Subcutaneous adipose tissue (tissue), 4 donors: ENCODE results near the gene AOC2. TPM values are rescaled to one million over a fixed set of nuclear protein-coding genes. Genes with fewer than 3 reads are reported as not detected.

Experiments
- total RNA-seq, 4 donors: library from RNA; depleted of rRNA; stranded (reverse); fragments of >200 nt; gene quantifications; one replicate each; pipeline ENCODE4 v1.1.0, GENCODE V29; 2016
- TF ChIP-seq, protein P1 (sequence below): fragments of 450-650 bp; IDR thresholded peaks from one replicate; pipeline ENCODE4 v1.5.1; 2016; ENCODE audit warnings: low read depth, mild to moderate bottlenecking, control low read depth, antibody characterized with exemption, moderate library complexity

The AOC2 gene, protein sequence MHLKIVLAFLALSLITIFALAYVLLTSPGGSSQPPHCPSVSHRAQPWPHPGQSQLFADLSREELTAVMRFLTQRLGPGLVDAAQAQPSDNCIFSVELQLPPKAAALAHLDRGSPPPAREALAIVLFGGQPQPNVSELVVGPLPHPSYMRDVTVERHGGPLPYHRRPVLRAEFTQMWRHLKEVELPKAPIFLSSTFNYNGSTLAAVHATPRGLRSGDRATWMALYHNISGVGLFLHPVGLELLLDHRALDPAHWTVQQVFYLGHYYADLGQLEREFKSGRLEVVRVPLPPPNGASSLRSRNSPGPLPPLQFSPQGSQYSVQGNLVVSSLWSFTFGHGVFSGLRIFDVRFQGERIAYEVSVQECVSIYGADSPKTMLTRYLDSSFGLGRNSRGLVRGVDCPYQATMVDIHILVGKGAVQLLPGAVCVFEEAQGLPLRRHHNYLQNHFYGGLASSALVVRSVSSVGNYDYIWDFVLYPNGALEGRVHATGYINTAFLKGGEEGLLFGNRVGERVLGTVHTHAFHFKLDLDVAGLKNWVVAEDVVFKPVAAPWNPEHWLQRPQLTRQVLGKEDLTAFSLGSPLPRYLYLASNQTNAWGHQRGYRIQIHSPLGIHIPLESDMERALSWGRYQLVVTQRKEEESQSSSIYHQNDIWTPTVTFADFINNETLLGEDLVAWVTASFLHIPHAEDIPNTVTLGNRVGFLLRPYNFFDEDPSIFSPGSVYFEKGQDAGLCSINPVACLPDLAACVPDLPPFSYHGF
- total RNA-seq = 10 to 100 TPM in 1 of 4 donors, 1 to 10 TPM in 3; 4.1 to 15.0 (median 9.4) TPM

DNA sequence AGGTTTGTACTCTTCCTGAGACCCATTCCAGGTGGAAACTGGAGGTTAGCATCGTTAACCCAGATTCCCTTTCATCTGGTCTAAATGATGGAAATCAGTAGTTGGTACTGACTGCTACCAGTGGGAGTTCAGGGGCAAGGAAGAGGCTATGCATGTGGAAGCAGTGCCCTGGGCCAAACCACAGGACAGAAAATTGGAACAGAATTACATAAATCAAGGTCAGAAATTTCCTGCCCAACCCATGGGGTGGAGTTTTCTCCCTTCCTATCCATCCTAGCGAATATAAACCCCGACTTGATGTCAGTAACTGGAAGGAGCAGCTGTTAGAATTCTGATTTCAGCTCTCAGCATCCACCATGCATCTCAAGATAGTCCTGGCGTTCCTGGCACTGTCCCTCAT is at the start of gene AOC2:
Gene AOC2, plus strand, starts transcription at position 310 of the 400 bp plus-strand sequence. Its CDS starts 47 bp downstream, at position 357.
- TF ChIP-seq, protein P1, sequence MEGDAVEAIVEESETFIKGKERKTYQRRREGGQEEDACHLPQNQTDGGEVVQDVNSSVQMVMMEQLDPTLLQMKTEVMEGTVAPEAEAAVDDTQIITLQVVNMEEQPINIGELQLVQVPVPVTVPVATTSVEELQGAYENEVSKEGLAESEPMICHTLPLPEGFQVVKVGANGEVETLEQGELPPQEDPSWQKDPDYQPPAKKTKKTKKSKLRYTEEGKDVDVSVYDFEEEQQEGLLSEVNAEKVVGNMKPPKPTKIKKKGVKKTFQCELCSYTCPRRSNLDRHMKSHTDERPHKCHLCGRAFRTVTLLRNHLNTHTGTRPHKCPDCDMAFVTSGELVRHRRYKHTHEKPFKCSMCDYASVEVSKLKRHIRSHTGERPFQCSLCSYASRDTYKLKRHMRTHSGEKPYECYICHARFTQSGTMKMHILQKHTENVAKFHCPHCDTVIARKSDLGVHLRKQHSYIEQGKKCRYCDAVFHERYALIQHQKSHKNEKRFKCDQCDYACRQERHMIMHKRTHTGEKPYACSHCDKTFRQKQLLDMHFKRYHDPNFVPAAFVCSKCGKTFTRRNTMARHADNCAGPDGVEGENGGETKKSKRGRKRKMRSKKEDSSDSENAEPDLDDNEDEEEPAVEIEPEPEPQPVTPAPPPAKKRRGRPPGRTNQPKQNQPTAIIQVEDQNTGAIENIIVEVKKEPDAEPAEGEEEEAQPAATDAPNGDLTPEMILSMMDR = no peak

DNA sequence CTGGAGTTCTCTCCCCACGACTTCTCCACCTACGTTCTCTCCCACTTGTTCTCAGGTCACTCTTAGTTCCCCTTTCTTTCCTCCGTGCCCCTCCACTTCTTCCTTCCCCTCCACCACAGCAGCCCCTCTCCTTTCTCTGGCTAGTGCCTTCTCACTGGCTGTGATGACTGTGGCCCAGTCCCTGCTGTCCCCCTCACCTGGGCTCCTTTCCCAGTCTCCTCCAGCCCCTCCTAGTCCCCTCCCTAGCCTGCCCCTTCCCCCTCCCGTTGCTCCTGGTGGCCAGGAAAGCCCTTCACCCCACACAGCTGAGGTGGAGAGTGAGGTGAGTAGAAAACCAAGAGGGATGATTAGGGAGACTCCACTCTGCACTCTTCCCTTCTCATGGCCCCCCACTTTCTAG is 49.3 kb upstream of the AOC2 start:
- TF ChIP-seq, protein P1 = no peak

DNA sequence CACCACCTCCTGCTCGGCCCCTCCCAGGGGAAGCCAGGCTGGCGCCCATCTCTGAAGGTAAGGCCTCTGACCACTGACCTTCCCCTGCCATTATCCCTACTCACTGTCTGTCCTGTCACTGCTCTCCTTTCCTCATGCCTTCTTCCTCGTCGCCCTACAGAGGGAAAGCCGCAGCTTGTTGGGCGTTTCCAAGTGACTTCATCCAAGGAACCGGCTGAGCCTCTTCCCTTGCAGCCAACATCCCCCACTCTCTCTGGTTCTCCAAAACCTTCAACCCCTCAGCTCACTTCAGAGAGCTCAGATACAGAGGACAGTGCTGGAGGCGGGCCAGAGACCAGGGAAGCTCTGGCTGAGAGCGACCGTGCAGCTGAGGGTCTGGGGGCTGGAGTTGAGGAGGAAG is 48.9 kb upstream of the AOC2 start:
- TF ChIP-seq, protein P1 = no peak

DNA sequence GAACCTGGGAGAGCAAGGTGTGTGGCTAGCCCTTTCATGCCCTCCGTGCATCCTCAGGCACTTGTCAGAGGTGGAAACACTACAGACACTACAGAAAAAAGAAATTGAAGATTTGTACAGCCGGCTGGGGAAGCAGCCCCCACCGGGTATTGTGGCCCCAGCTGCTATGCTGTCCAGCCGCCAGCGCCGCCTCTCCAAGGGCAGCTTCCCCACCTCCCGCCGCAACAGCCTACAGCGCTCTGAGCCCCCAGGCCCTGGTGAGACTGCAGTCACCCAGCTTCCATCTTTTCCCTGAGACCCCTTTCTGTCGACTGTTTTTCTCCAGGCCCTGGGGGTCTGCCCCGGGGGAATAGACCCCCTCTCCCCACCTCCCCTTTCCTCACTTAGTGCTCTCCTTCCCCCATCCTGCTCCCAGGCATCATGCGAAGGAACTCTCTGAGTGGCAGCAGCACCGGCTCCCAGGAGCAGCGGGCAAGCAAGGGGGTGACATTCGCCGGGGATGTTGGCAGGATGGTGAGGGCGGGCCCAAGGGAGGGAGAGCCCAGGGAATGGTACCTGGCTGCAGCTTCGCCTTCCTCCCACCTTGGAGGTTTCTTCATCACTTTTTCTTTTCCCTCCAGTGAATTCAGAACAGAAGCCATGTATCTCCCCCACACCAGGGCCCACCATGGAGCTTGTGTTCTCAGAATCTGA is 48.2 kb upstream of the AOC2 start:
- TF ChIP-seq, protein P1 = no peak

DNA sequence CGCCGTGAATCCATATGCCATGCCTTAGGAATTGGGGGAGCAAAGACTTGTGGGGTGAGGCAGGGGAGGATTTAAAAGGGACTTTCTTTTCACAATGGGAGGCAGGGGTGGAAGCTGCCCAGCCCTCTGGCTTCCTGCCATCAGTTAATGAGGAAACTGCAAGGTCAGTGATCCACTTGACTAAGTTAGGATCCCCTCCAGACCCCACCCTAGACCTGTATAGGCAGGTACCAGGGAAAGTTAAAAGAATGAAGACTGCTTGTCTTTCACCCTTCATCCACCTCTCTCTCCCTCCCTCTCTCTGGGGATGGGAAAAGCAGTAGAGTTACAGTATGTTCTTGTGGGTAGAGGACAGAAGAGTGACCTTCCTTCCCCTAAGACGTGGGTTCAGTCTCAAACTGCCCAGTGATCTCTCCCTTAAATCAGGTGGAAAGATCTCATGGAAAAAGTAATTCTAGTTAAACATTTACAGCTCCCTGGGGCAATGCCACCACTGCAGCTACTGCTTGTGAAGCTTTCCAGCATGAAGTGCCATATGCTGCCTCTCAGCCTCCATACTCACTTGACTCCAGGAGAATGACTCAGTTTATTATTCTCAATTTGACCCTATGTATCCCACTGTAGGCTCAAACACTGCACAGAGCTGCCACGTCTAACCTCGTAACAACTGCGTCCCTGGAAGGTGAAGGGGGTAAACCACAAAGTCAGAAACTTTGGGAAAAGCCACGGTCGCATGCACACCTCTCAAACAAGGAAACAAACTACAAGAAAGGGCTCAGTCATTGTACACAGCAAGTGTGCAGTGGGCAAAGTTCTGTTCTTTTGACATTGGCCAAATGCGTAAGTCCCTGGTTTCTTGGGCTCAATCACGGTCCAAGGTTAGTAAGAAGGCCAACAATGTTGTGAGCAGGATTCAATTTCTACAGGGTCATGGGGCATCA is 47.0 kb upstream of the AOC2 start:
- TF ChIP-seq, protein P1 = no peak

DNA sequence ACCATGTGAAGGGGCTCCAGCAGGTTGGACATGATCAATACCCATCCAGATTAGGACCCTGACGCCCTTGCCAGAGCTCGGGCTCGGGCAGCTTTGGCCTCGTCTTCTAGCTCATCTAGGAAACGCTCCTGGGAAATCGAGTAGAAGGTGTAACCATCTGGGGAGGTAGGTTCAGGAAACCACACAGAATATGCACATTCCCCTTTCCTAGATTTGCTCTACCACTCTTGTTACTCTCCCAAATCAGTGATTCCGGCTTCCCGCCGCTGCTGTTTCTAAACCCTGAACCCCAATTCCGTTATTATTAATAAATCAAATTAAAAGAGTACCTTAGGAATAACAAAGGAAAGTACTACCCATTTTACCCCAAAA is 46.4 kb upstream of the AOC2 start:
- TF ChIP-seq, protein P1 = no peak
